ENCODE results near the gene BABAM2. TPM values are rescaled to one million over a fixed set of nuclear protein-coding genes. Genes with fewer than 3 reads are reported as not detected.

Gene BABAM2
- total and polyA plus RNA-seq, 2 of the 4 experiments (the other 2 are of a cell fraction) = 20.9 to 23.1 TPM

GRCh38 chr2:28363686-28364280 lies 473.3 kb downstream of the BABAM2 start:
- intact Hi-C loops (cut with micrococcal nuclease) = no loop called here
- H3K4me3 ChIP-seq (ENCODE audit: insufficient read depth, low read depth, low read length) = no peak overlapping the region
- BruUV-seq (replicated peaks) = no TSS peak
- H3K18ac ChIP-seq (ENCODE audit: low read depth, low read length) = no peak overlapping the region
- no peaks in the 10 kb centered on the region for H3K9me3 ChIP-seq (ENCODE audit: control insufficient read depth, insufficient read depth, low read length)
- dilution Hi-C loops (cut with HindIII; ENCODE audit: low sequenced_read_pairs, unreplicated experiment) = no loop called here
- no peak for TF ChIP-seq CHD1 (IDR thresholded peaks at IDR 0.05; ENCODE audit: low read depth, low read length)
- TF ChIP-seq POLR2A (IDR thresholded peaks at IDR 0.05; ENCODE audit: low read depth, low read length) = no peak
- TF ChIP-seq SMC3 (IDR thresholded peaks at IDR 0.05; ENCODE audit: low read depth, low read length) = no peak
- no peak for TF ChIP-seq FOS (IDR thresholded peaks at IDR 0.05; ENCODE audit: low read depth, low read length)
- TF ChIP-seq MAZ (IDR thresholded peaks at IDR 0.05; ENCODE audit: borderline replicate concordance, low read depth, low read length) = no peak
- TF ChIP-seq USF2 (IDR thresholded peaks at IDR 0.05; ENCODE audit: low read depth, low read length) = no peak
- TF ChIP-seq RAD21 (IDR thresholded peaks at IDR 0.05; ENCODE audit: low read length) = no peak
- TF ChIP-seq MAFK (IDR thresholded peaks at IDR 0.05; ENCODE audit: low read depth, low read length) = no peak
- no peak for TF ChIP-seq CTCF (conservative IDR thresholded peaks at IDR 0.05; ENCODE audit: low read depth, low read length)
- no peak for TF ChIP-seq BHLHE40 (IDR thresholded peaks at IDR 0.05; ENCODE audit: low read depth, low read length)
- H4K91ac ChIP-seq (ENCODE audit: insufficient read depth, low read depth, low read length) = no peak overlapping the region
- H3K4ac ChIP-seq (ENCODE audit: low read depth, low read length) = no peak overlapping the region
- no peak overlapping the region for H2AK9ac ChIP-seq (replicated peaks; ENCODE audit: low read depth, low read length, poor library complexity)
- no peak overlapping the region for H3K27ac ChIP-seq (ENCODE audit: insufficient read depth, low read length)
- ATAC-seq (ENCODE audit: low read depth) (no peak), DNase-seq (no peak)
- H3K4me1 ChIP-seq (ENCODE audit: control insufficient read depth, insufficient read depth, low read length) = peaks cover 7% of the 10 kb centered on the region; the same call in 1 of the 2 replicates
- no peak overlapping the region for H3K9ac ChIP-seq (ENCODE audit: low read depth, low read length)
- H2BK20ac ChIP-seq (ENCODE audit: low read depth, low read length) = 0 out of 2 replicates have a peak overlapping the region, but pooled peaks have one; percentile 58
- H2AK5ac ChIP-seq (ENCODE audit: low read depth, low read length) = no peak overlapping the region
- in situ Hi-C loops (cut with MboI; ENCODE audit: low sequenced_read_pairs) = no loop called here
- no peak overlapping the region for H3K23ac ChIP-seq (ENCODE audit: low read depth, low read length)
- no peaks in the 10 kb centered on the region; the same call in 1 of the 2 replicates for H3K27me3 ChIP-seq (ENCODE audit: control insufficient read depth, insufficient read depth, low read length)
- H4K8ac ChIP-seq (ENCODE audit: low read depth in 2 of 2, low read length in 2 of 2) = no peak overlapping the region
- no peak overlapping the region for H2BK120ac ChIP-seq (ENCODE audit: low read depth, low read length)
- H3K56ac ChIP-seq (ENCODE audit: extremely low read depth, insufficient read depth, low read length) = no peak overlapping the region
- no peak overlapping the region for H2AFZ ChIP-seq (replicated peaks; ENCODE audit: low read length, poor library complexity)
- peaks cover 7% of the 10 kb centered on the region; the same call in 1 of the 2 replicates for H3K9me1 ChIP-seq (ENCODE audit: insufficient read depth, low read length)
- 95% methylated on average over 7 of the region's 11 CpGs; no CpG with 5 or more reads in 1 of the 2 experiments for WGBS, 2 experiments (ENCODE audit: extremely low coverage in 2 of 2, insufficient read length in 1 of 2)
- no peak overlapping the region for H2BK5ac ChIP-seq (ENCODE audit: low read depth, low read length, poor library complexity, severe bottlenecking)
- no peak overlapping the region for H2BK15ac ChIP-seq (ENCODE audit: low read depth, low read length)
- POLR2A ChIA-PET (ENCODE audit: unreplicated experiment) = interaction anchor here (0.5 kb wide), 1 partner anchor 319 kb away, joined by 10 read pairs; no protein-coding TSS in a partner anchor
- no peak overlapping the region for H3K4me2 ChIP-seq (ENCODE audit: low read depth, low read length)
- no peak overlapping the region for H3K14ac ChIP-seq (replicated peaks; ENCODE audit: low read depth, low read length)
- CTCF ChIA-PET = no interaction called here
- H3K79me1 ChIP-seq (ENCODE audit: low read depth in 1 of 2, low read length in 2 of 2) = no peaks in the 10 kb centered on the region
- H4K5ac ChIP-seq (ENCODE audit: low read depth, low read length) = no peak overlapping the region
- H3K36me3 ChIP-seq (ENCODE audit: control insufficient read depth, insufficient read depth, low read length) = no peaks in the 10 kb centered on the region
- H4K20me1 ChIP-seq (ENCODE audit: insufficient read depth, low read length) = no peaks in the 10 kb centered on the region
